ENCODE results near the gene ARL3. TPM values are rescaled to one million over a fixed set of nuclear protein-coding genes. Genes with fewer than 3 reads are reported as not detected.
A peak's percentile ranks its signal among the peaks of the same experiment; 100 is the strongest.

ARL3 gene
- total RNA-seq, 1 donor, result 10.4 TPM

DNA sequence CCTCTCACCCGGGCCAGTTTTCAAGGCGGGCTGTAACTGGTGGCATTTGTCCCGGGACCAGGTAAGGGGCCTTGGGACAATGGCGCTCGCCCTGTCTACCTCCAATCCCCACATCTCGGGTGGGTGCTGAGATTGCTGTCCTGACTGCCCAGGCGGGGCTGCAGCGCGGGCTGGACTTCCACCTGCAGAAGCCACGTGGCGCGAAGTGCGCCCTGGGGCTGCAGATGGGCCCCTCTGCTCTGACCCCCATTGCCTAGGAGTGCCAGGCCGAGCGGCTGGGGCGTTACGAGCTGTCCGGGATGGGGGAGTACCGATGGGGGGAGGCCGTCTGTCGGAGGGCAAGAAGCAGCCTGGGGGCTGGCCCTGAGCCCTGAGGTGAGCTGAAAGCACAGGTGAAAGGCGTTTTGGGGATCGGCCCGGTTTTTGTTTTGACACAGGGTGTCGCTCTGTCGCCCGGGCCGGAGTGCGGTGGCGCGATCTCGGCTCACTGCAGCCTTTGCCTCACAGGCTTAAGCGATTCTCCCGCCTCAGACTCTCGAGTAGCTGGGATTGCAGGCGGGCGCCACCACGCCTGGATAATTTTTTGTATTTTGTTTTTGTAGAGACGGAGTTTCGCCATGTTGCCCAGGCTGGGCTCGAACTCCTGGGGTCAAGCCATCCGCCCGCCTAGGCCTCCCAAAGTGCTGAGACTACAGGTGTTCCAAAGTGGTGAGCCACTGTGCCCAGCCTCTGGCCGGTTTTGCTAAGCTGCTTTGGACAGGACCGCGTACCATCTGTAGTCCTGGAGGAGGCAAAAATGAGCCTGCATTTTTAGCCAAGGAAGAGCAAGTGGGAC is 641 bp upstream of the ARL3 start, which contains the start of gene SFXN2:
SFXN2 (plus strand) TSS at position 16 of the 835 bp plus-strand sequence. CDS start 12,001 bp downstream, outside the sequence.
- DNase-seq (ENCODE audit: low read depth), result no peak
- H3K4me3 ChIP-seq (ENCODE audit: low read depth, low read length), result peak within 1 kb of the TSS; percentile 96
- TF ChIP-seq, protein P1, sequence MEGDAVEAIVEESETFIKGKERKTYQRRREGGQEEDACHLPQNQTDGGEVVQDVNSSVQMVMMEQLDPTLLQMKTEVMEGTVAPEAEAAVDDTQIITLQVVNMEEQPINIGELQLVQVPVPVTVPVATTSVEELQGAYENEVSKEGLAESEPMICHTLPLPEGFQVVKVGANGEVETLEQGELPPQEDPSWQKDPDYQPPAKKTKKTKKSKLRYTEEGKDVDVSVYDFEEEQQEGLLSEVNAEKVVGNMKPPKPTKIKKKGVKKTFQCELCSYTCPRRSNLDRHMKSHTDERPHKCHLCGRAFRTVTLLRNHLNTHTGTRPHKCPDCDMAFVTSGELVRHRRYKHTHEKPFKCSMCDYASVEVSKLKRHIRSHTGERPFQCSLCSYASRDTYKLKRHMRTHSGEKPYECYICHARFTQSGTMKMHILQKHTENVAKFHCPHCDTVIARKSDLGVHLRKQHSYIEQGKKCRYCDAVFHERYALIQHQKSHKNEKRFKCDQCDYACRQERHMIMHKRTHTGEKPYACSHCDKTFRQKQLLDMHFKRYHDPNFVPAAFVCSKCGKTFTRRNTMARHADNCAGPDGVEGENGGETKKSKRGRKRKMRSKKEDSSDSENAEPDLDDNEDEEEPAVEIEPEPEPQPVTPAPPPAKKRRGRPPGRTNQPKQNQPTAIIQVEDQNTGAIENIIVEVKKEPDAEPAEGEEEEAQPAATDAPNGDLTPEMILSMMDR (IDR thresholded peaks at IDR 0.05; ENCODE audit: insufficient read depth, low read length), result no peak

DNA sequence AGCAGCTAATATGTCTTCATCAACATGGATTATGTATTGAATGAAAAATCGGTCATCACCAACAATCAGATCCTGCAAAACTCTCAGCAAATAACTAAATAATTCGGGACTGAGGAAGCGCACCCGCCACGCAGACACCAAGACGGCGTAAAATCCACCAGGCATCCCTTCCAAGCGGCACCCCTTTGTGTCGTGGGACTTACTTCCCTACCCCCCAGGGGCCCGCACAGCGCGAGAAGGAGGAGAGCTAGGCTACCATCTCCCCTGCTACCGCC is 721 bp downstream of the ARL3 start:
- H3K4me3 ChIP-seq (ENCODE audit: low read depth, low read length), result peak overlapping the region; percentile 94
- TF ChIP-seq, protein P1 (IDR thresholded peaks at IDR 0.05; ENCODE audit: insufficient read depth, low read length), result peak; percentile 66
- no peak for DNase-seq (ENCODE audit: low read depth)

DNA sequence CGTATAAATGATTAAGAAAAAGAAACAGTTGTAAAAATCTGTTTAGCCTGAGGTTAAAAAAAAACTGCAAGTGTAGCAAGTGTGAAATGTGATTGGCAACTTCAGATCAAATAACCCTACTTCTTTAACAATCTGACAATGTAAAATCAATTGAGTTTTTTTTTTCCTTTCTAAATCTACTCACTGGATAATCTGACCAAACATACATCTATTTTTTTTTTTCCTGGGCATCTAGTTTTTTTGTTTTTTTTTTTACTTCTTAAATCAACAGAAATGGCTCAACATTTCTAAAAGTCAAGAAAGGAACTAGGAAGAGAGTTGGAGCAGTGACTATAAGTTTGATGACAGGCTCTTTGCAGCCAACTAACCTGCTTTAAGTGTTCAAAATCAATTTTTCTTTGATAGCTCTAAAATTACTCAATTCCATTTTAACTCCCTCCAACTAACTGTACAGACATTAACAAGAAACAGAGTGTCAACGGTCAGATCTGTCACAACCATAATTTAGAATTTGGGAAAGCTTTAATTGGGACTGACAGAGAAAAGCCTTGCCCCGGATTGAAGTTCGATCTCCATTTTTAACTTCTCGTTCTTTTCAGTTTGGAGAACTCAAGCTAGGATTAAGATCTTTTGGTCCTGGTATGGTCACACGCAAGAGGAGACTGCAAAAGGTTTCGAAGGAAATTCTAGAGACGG is 1.2 kb downstream of the ARL3 start:
- TF ChIP-seq, protein P1 (IDR thresholded peaks at IDR 0.05; ENCODE audit: insufficient read depth, low read length), result no peak
- H3K4me3 ChIP-seq (ENCODE audit: low read depth, low read length), result peak overlapping the region; percentile 94
- DNase-seq (ENCODE audit: low read depth), result no peak

DNA sequence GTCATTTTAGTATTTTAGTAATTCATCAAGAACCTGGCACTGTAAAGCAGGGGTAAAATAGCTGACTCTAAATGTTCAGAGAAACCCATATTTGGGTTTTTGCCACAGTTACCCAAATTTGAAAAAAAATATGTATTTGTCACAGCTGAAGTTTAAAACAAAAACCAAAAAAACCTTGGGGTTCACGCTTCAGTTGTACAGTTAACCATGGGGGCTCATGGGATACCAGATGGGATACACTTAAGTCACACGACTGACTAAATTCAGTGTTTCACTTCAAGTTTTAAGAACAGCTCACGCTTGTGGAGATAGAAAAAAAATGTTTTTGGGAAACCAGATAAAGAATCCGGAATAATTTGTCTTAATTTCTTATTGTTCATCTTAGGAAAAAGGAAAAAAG is 2.1 kb downstream of the ARL3 start:
- no peak overlapping the region for H3K4me3 ChIP-seq (ENCODE audit: low read depth, low read length)
- no peak for DNase-seq (ENCODE audit: low read depth)
- TF ChIP-seq, protein P1 (IDR thresholded peaks at IDR 0.05; ENCODE audit: insufficient read depth, low read length), result no peak

DNA sequence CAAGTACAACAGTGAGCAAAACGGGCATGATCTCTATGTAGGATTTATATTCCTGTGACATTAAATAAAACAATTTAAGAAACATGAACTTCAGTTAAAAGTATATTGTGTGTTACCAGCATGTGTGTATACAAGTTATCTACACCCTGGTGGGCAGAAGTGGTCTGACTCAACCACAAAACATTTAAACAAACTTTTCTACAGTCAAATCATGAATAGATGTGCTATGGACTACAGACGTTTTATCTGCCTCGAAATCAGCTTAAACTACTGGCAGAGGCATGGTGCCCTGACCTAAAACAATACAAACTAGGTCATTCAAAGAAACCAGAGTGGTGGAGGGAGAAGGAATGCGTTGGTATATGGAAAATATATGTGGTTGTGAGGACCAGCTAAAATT is 3.6 kb downstream of the ARL3 start:
- no peak overlapping the region for H3K4me3 ChIP-seq (ENCODE audit: low read depth, low read length)
- peak; percentile 83 for DNase-seq (ENCODE audit: low read depth)
- TF ChIP-seq, protein P1 (IDR thresholded peaks at IDR 0.05; ENCODE audit: insufficient read depth, low read length), result peak; percentile 21

DNA sequence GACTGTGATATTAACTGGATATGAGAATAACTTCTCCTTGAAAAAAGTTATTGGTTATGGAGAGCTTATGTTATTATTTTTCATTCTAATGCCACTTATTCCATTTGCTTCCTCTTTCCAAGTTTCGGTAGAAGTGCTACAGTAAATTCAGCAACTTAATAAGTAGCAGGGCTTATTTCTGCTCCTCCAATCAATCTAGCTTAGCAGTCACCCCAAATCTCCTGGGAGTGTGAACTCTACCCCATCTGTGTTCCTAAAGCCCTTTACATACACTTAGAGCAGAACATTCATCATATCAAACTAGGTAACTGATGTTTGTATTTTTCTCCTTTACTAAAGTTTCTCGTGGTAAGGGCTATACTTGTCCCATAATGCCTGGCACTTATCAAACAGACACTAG is 8.7 kb downstream of the ARL3 start:
- H3K4me3 ChIP-seq (ENCODE audit: low read depth, low read length), result no peak overlapping the region
- TF ChIP-seq, protein P1 (IDR thresholded peaks at IDR 0.05; ENCODE audit: insufficient read depth, low read length), result no peak
- DNase-seq (ENCODE audit: low read depth), result no peak
